Liver (tissue), 3 donors: ENCODE measurements around the gene BLOC1S3.

ENCODE experiments used
- ATF3 ChIP-seq: IDR thresholded peaks from 2 replicates; pipeline ENCODE4 v1.6.1; 2016; ENCODE audit warnings: antibody characterized with exemption
- CTCF ChIP-seq: fragments of 150-350 bp; IDR thresholded peaks from 2 replicates; pipeline ENCODE4 v1.5.1; 2017; ENCODE audit warnings: improper control_type of control experiment, low read depth, low read length; ENCODE audit not compliant: missing input control
- EGR1 ChIP-seq, 2 donors: IDR thresholded peaks; 2 replicates each; pipeline ENCODE4 v1.6.1; 2016 to 2018; ENCODE audit warnings: antibody characterized with exemption in 2 of 2, low read depth in 2 of 2
- GABPA ChIP-seq, 2 donors: IDR thresholded peaks in 1 of 2; conservative IDR thresholded peaks in 1 of 2; 2 replicates each; pipeline ENCODE4 v1.6.1; 2016; ENCODE audit warnings: antibody characterized with exemption in 2 of 2, mild to moderate bottlenecking in 1 of 2, moderate library complexity in 1 of 2
- HNF4G ChIP-seq: IDR thresholded peaks from 2 replicates; pipeline ENCODE4 v1.6.1; 2016; ENCODE audit warnings: antibody characterized with exemption
- JUND ChIP-seq, 2 donors: IDR thresholded peaks; 2 replicates each; pipeline ENCODE4 v1.6.1; 2016; ENCODE audit warnings: antibody characterized with exemption in 2 of 2
- MAX ChIP-seq: IDR thresholded peaks from 2 replicates; pipeline ENCODE4 v1.6.1; 2016; ENCODE audit warnings: antibody characterized with exemption
- NR2F2 ChIP-seq: IDR thresholded peaks from 2 replicates; pipeline ENCODE4 v1.6.1; 2016; ENCODE audit warnings: antibody characterized with exemption
- RAD21 ChIP-seq, 2 donors: IDR thresholded peaks; 2 replicates each; pipeline ENCODE4 v1.6.1; 2016; ENCODE audit warnings: antibody characterized with exemption in 2 of 2, mild to moderate bottlenecking in 2 of 2
- REST ChIP-seq: IDR thresholded peaks from 2 replicates; pipeline ENCODE4 v1.6.1; 2016; ENCODE audit warnings: antibody characterized with exemption, mild to moderate bottlenecking
- RXRA ChIP-seq, 2 donors: IDR thresholded peaks; 2 replicates each; pipeline ENCODE4 v1.6.1; 2017 to 2018; ENCODE audit warnings: antibody characterized with exemption in 2 of 2, mild to moderate bottlenecking in 1 of 2
- SP1 ChIP-seq: IDR thresholded peaks from 2 replicates; pipeline ENCODE4 v1.6.1; 2018; ENCODE audit warnings: antibody characterized with exemption, mild to moderate bottlenecking
- TAF1 ChIP-seq: conservative IDR thresholded peaks from 2 replicates; pipeline ENCODE4 v1.6.1; 2016; ENCODE audit warnings: antibody characterized with exemption, mild to moderate bottlenecking
- YY1 ChIP-seq: IDR thresholded peaks from 2 replicates; pipeline ENCODE4 v1.6.1; 2016; ENCODE audit warnings: antibody characterized with exemption, mild to moderate bottlenecking
- donor health status: healthy.
- donor health status: healthy.

- TF ChIP-seq CTCF (no peak), TAF1 (no peak), MAX (no peak), JUND (IDR thresholded peaks at IDR 0.05) (no peak), HNF4G (no peak), REST (no peak), RAD21 (IDR thresholded peaks at IDR 0.05) (no peak), ATF3 (no peak), NR2F2 (no peak), RXRA (IDR thresholded peaks at IDR 0.05) (no peak), YY1 (no peak), EGR1 (IDR thresholded peaks at IDR 0.05; ENCODE audit: low read depth in 2 of 2) (no peak), GABPA (IDR thresholded peaks at IDR 0.05 in 1 of 2, conservative IDR thresholded peaks at IDR 0.05 in 1 of 2) (no peak), SP1 (no peak)
Measured at GRCh38 chr19:45162608-45163143, 15.9 kb upstream of the BLOC1S3 start.
